Measurements from ENCODE around the gene BCHE. TPM values are rescaled to one million over a fixed set of nuclear protein-coding genes. Genes with fewer than 3 reads are reported as not detected.

BCHE gene
- total and polyA plus RNA-seq, 8 donors, result 6.6 to 49.7 (median 38.0) TPM

DNA sequence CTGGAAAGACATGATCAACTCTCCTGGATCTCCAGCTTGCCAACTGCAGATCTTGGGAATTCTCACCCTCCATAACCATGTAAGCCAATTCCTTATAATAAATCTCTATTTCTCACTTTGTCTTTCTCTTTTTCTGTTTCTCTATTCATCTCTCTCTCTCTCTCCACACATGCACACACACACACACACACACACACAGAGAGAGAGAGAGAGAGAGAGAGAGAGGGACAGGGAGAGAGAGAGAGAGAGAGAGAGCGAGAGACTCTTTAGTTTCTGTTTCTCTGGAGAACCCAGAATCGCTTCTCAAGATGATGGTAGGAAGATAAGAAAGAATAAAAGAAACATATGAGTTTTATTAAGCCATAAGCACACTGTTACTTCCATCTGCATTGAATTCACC is 111.9 kb downstream of the BCHE start:
- no peak for DNase-seq
- Histone ChIP-seq H3K36me3 (no peaks in the 10 kb centered on the region), H3K27me3 (no peaks in the 10 kb centered on the region), H3K4me1 (no peaks in the 10 kb centered on the region), H3K27ac (no peak overlapping the region), H3K4me3 (no peak overlapping the region), H3K9me3 (peaks cover 0 to 10% of the 10 kb centered on the region in 2 donors)
- TF ChIP-seq, protein P1, sequence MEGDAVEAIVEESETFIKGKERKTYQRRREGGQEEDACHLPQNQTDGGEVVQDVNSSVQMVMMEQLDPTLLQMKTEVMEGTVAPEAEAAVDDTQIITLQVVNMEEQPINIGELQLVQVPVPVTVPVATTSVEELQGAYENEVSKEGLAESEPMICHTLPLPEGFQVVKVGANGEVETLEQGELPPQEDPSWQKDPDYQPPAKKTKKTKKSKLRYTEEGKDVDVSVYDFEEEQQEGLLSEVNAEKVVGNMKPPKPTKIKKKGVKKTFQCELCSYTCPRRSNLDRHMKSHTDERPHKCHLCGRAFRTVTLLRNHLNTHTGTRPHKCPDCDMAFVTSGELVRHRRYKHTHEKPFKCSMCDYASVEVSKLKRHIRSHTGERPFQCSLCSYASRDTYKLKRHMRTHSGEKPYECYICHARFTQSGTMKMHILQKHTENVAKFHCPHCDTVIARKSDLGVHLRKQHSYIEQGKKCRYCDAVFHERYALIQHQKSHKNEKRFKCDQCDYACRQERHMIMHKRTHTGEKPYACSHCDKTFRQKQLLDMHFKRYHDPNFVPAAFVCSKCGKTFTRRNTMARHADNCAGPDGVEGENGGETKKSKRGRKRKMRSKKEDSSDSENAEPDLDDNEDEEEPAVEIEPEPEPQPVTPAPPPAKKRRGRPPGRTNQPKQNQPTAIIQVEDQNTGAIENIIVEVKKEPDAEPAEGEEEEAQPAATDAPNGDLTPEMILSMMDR (IDR thresholded peaks at IDR 0.05), result no peak
- no peak for ATAC-seq
- intact Hi-C loops (cut with DNase I), result no loop called here
